Muscle of leg (tissue), 11 donors: ENCODE data around the gene ZEB2. TPM values are rescaled to one million over a fixed set of nuclear protein-coding genes. Genes with fewer than 3 reads are reported as not detected.

ENCODE experiments used
- DNase-seq: peaks from one replicate; pipeline ENCODE4 v3.0.0; 2013
- H3K27ac ChIP-seq: one replicate; pipeline ENCODE4 v1.5.1; 2013; ENCODE audit warnings: mild to moderate bottlenecking, low read length, control low read depth
- H3K27me3 ChIP-seq: one replicate; pipeline ENCODE4 v1.6.1; 2013; ENCODE audit warnings: low read length; ENCODE audit not compliant: control insufficient read depth, insufficient read depth
- H3K36me3 ChIP-seq: one replicate; pipeline ENCODE4 v1.6.1; 2013; ENCODE audit warnings: low read length; ENCODE audit not compliant: control insufficient read depth, insufficient read depth
- H3K4me1 ChIP-seq: one replicate; pipeline ENCODE4 v1.6.1; 2013; ENCODE audit warnings: low read length; ENCODE audit not compliant: control insufficient read depth, insufficient read depth
- H3K4me3 ChIP-seq: one replicate; pipeline ENCODE4 v1.5.1; 2013; ENCODE audit warnings: low read length, control low read depth
- H3K9me3 ChIP-seq: replicated peaks from 2 replicates; pipeline ENCODE4 v1.6.1; 2013; ENCODE audit warnings: low read depth, low read length; ENCODE audit not compliant: control insufficient read depth
- WGBS: methylation state at CpG from one replicate; pipeline ENCODE4 v1.1.5; 2013; ENCODE audit warnings: missing lambda C conversion rate; ENCODE audit not compliant: insufficient coverage; 5-methylcytosine and 5-hydroxymethylcytosine counted together
- polyA plus RNA-seq, 8 donors: library from polyadenylated mRNA; unstranded; fragments of 120-200 nt; gene quantifications; one replicate each; pipeline versions ENCODE4 v1.2.1 to v1.2.3, GENCODE V29; 2013; ENCODE audit warnings: inconsistent platforms in 1 of 8, low replicate concordance in 1 of 8; ENCODE audit not compliant: insufficient read length in 8 of 8, insufficient read depth in 1 of 8
- total RNA-seq: library from RNA; stranded (reverse); fragments of 120-200 nt; gene quantifications from one replicate; pipeline ENCODE4 v1.2.4, GENCODE V29; 2013

The ZEB2 gene
- total and polyA plus RNA-seq, 9 donors = 90.0 to 163 (median 118) TPM

GRCh38 chr2:144421606-144422510 lies 98.1 kb downstream of the ZEB2 start:
- H3K4me3 ChIP-seq = no peak overlapping the region
- DNase-seq = no peak
- no peak overlapping the region for H3K27ac ChIP-seq
- peaks cover 26% of the 10 kb centered on the region for H3K36me3 ChIP-seq
- no peaks in the 10 kb centered on the region for H3K9me3 ChIP-seq
- H3K27me3 ChIP-seq = no peaks in the 10 kb centered on the region
- no peaks in the 10 kb centered on the region for H3K4me1 ChIP-seq
- no CpG with 5 or more reads among the region's 1 CpG for WGBS

GRCh38 chr2:144419218-144419617 lies 100.7 kb downstream of the ZEB2 start:
- H3K4me3 ChIP-seq = no peak overlapping the region
- no peaks in the 10 kb centered on the region for H3K4me1 ChIP-seq
- H3K27ac ChIP-seq = no peak overlapping the region
- peaks cover 29% of the 10 kb centered on the region for H3K36me3 ChIP-seq
- H3K9me3 ChIP-seq = no peaks in the 10 kb centered on the region
- WGBS = no CpG with 5 or more reads among the region's 3 CpGs
- no peak for DNase-seq
- H3K27me3 ChIP-seq = no peaks in the 10 kb centered on the region

DNA sequence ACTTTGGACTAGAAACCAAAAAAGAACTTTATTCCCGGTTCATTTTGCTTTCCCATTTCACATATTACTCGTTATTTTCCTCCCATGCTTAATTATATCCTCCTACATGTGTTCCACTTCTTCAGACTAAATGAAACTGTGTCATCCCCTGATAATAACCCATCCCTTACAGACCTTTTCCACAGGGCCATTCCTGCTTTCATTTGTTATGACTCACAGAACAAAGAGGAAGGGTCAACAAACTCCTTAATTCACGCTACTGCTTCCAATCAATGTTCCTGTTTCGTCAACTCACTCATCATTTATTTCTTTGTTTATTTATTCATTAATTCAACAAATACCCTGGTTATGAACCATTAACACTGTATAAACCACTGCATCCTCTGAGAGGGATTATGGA lies 104.5 kb downstream of the ZEB2 start:
- peaks cover 22% of the 10 kb centered on the region for H3K36me3 ChIP-seq
- H3K9me3 ChIP-seq = no peaks in the 10 kb centered on the region
- DNase-seq = no peak
- peaks cover 4% of the 10 kb centered on the region for H3K4me1 ChIP-seq
- H3K27ac ChIP-seq = no peak overlapping the region
- H3K27me3 ChIP-seq = no peaks in the 10 kb centered on the region
- WGBS = 86% methylated on average over 1 of the region's 4 CpGs
- no peak overlapping the region for H3K4me3 ChIP-seq

DNA sequence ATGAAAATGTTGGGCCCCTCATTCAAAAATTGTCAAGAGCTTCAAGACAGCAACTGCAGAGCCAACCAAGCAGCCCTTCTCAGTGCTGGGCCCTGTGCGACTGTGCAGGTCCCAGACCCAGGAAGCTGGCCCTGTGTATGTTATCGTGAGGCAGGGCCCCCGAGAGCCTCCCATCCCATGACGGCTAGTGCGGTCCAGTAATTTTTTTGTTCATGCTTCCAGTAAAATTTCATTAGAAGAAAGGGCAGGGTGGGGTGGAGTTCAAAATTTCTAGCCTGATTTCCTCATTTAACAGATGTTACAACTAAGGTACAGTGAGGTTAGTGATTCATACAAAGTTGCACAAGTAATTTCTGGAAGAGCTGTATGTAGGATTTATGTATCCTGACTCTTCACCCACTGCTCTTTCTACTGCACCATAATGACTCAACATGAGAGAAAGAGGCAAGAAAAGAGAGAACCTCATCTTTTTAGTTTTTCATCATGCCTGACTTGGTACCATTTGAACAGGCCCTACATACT lies 105.5 kb downstream of the ZEB2 start:
- Histone ChIP-seq H3K4me3 (no peak overlapping the region), H3K27ac (no peak overlapping the region), H3K36me3 (peaks cover 25% of the 10 kb centered on the region), H3K4me1 (peaks cover 4% of the 10 kb centered on the region), H3K9me3 (no peaks in the 10 kb centered on the region), H3K27me3 (no peaks in the 10 kb centered on the region)
- DNase-seq = no peak
- WGBS = 100% methylated on average over 3 of the region's 5 CpGs

DNA sequence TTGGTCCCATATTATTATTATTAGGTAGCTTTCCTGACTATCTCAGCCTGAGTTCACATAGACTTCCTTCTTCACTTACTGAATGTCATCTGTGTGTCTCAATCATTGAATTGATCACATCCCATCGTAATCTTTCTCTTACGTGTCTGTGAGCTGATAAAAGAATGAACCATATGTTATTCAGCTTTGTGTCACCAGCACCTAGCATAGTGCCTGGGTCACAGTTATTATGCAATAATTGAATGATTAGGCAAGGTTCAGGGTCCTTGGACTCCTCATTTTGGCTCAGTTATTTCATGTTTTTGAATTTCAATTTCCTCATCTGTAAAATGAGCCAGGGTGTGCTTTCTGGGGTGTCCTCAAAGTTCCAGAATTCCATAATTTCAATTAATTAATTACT lies 107.2 kb downstream of the ZEB2 start:
- Histone ChIP-seq H3K36me3 (peaks cover 30% of the 10 kb centered on the region), H3K4me3 (no peak overlapping the region), H3K4me1 (peaks cover 4% of the 10 kb centered on the region), H3K27ac (peak overlapping the region; percentile 9), H3K9me3 (no peaks in the 10 kb centered on the region), H3K27me3 (no peaks in the 10 kb centered on the region)
- DNase-seq = no peak
- no CpG with 5 or more reads among the region's 2 CpGs for WGBS

DNA sequence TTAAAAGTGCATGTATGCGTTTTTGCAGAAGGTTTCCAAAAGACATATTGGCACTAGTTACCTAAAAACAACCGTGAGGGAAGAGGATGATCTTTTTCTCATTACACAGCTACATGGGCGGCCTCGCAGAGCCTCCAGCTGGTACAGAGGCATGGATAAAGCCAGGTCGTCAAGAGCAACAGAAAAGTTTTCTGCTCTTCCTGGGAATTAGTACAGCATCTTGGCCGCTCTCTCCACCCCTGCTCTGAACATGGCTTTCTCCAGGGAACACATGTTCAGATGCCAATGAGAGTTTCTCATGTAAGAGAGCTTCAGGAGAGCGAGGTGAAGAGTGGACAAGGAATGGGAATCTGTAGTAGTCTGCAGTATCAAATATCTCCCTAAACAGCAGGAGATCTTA lies 108.4 kb downstream of the ZEB2 start:
- no peaks in the 10 kb centered on the region for H3K9me3 ChIP-seq
- H3K27ac ChIP-seq = peak overlapping the region; percentile 62
- H3K36me3 ChIP-seq = peaks cover 28% of the 10 kb centered on the region
- H3K4me1 ChIP-seq = peaks cover 4% of the 10 kb centered on the region
- peak; percentile 31 for DNase-seq
- H3K27me3 ChIP-seq = no peaks in the 10 kb centered on the region
- 88% methylated on average over 3 of the region's 7 CpGs for WGBS
- H3K4me3 ChIP-seq = no peak overlapping the region

GRCh38 chr2:144409241-144409640 lies 110.7 kb downstream of the ZEB2 start:
- H3K36me3 ChIP-seq = peaks cover 22% of the 10 kb centered on the region
- H3K9me3 ChIP-seq = no peaks in the 10 kb centered on the region
- DNase-seq = no peak
- H3K4me3 ChIP-seq = no peak overlapping the region
- H3K27me3 ChIP-seq = no peaks in the 10 kb centered on the region
- H3K27ac ChIP-seq = no peak overlapping the region
- peaks cover 10% of the 10 kb centered on the region for H3K4me1 ChIP-seq

GRCh38 chr2:144407262-144407661 lies 112.7 kb downstream of the ZEB2 start:
- H3K27ac ChIP-seq = no peak overlapping the region
- H3K9me3 ChIP-seq = no peaks in the 10 kb centered on the region
- H3K4me1 ChIP-seq = peaks cover 8% of the 10 kb centered on the region
- no peak overlapping the region for H3K4me3 ChIP-seq
- DNase-seq = no peak
- H3K36me3 ChIP-seq = peaks cover 20% of the 10 kb centered on the region
- H3K27me3 ChIP-seq = no peaks in the 10 kb centered on the region

DNA sequence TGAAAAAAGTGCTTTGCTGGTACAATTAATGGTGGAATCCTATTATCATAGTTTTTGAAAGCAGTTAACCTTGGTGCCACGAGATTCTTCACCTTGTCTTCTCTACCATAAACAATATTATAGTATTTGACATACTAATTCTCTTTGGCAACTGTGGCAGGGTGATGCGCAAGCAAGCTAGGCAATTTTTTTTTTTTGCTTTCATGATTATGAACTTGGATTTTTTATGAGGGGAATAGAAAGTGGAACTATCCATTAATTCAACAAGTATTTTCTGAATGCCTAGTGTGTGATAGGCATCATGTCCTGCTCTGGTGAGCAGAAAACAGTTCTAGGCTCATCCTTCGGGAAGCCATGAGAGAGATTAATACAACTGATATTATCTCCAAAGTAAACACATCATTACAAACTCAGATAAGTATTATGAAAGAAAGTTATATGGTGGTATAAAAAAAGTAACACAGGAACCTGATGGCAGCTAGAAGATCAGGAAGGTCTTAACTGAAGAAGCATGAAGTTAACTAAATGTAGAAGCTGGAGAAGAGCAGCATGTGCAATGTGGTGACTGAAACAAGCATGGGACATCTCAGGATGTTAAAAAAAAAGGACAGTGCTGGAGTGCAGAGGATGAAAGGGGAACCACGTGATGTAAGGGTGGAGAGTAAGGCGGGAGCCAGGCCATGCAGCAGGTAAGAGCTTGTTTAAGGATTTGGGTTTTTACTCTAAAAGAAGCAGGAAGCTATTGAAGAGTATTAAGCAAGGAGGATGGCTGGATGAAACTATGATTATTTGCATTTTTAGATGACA lies 113.7 kb downstream of the ZEB2 start:
- Histone ChIP-seq H3K4me3 (no peak overlapping the region), H3K4me1 (peaks cover 6% of the 10 kb centered on the region), H3K36me3 (peaks cover 20% of the 10 kb centered on the region), H3K27ac (peak overlapping the region; percentile 77), H3K27me3 (no peaks in the 10 kb centered on the region), H3K9me3 (no peaks in the 10 kb centered on the region)
- no peak for DNase-seq
- 88% methylated on average over 2 of the region's 5 CpGs for WGBS

- H3K36me3 ChIP-seq = peaks cover 26% of the 10 kb centered on the region
Observed at GRCh38 chr2:144405321-144405720, 114.6 kb downstream of the ZEB2 start.

More at GRCh38 chr2:144405321-144405720, 114.6 kb downstream of the ZEB2 start:
- H3K4me1 ChIP-seq = peaks cover 8% of the 10 kb centered on the region
- no peaks in the 10 kb centered on the region for H3K9me3 ChIP-seq
- peak overlapping the region; percentile 77 for H3K27ac ChIP-seq
- H3K4me3 ChIP-seq = no peak overlapping the region
- no CpG with 5 or more reads among the region's 2 CpGs for WGBS
- H3K27me3 ChIP-seq = no peaks in the 10 kb centered on the region
- no peak for DNase-seq
